ENCODE measurements around the gene MICU1.
"Not testable (repeated sequence)": the region's sequence is repeated elsewhere in the genome, so short reads cannot be mapped to it uniquely, and the experiment has no call there.

Gene MICU1

DNA sequence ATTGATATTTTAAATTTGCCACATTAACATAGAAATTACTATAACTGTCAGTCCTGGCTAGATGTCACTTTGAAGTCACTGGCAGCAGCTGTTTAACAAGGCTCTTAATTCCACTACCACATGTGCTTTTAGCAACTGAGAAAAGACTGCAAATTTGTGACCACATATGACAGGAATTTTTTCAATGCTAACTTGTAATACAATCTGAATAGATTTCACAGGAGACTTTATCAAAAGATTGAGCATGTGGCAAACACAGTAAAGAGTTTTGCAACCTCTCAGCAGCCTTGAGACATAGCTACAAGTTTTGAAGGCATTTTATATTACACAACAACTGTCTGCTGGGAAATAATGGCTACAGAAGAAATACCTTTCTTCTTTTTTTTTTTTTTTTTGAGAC lies 73.0 kb downstream of the MICU1 start:
- DNase-seq = no peak

DNA sequence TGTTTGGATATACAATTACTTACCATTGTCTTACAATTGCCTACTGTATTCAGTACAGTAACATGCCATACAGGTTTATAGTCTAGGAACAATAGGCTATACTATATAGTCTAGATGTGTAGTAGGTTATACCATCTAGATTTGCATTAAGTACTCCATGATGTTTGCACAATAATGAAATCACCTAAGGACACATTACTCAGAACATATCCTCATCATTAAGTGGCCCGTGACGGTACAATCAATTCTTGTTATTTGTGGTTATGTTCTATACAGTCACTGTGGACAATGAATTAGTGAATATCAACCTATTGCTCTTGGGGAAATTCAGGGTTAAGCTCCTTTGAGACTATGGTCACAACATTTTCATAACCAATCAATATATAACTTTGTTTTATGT lies 75.6 kb downstream of the MICU1 start:
- DNase-seq = no peak

DNA sequence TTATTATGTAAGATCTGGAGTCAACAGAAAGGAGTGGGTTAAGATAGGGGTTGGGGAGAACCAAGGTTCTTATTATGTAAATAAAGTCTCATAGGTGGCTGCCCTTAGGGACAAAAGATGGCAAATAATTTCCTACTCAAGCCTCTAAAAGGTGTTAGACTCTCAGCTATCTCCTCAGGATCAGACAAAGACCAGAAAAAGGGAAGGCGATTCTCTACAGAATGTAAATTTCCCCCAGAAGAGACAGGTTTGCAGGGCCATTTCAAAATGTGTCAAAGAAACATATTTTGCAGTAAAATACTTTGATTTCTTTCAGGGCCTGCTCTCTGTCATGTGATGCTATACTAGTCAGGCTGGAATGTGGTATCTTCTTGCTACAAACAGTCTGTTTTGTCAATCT lies 80.3 kb downstream of the MICU1 start:
- no peak for DNase-seq

DNA sequence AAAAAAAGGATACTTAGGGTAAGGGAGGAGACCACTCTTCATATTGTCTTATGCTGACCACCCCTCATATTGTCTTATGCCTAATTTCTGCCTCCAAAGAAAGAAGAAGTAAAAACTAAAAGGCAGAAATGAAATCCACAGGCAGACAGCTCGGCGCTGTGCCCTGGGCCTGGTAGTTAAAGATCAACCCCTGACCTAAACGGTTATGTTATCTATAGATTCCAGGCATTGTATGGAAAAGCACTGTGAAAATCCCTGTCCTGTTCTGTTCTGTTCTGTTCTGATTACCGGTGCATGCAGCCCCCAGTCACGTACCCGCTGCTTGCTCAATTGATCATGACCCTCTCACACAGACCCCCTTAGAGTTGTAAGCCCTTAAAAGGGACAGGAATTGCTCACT lies 82.0 kb downstream of the MICU1 start:
- DNase-seq = not testable (repeated sequence)

DNA sequence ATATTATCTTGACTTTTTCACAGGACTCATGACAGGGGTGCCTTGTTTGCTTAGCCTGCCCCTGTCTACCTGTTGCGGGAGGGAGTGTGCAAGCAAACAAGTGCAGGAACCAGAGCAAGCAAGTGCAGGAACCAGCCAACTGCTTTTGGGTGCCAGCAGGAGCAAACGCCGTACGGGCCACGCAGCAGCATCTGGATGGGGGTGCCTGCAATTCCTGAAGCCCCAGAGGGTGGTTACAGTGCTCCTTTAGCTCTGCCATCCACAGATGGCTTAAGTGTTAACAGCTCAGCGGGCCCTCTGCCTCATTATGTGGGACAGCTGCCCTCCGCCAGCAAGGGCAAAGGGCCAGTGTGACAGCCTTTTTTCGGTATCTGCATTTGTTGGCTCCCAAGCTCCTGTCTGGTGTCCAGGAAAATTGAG lies 83.5 kb downstream of the MICU1 start:
- DNase-seq = no peak

DNA sequence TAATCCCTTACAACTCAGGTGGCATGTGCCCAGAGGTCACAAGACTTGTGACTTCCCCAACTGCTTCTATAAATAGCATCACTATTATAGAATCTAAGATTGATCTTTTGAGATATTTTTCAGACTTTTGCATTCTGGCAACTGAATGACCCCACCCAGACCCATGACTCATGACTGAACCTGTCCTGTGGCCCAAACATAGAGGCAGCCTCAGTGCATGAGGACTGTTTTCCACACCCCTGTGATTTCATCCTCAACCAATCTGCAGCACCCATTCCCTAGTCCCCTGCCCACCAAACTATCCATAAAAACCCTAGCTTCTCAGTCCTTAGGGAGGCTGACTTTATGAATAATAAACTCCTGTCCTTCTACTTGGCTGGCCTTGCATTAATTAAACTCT lies 84.5 kb downstream of the MICU1 start:
- DNase-seq = no peak

DNA sequence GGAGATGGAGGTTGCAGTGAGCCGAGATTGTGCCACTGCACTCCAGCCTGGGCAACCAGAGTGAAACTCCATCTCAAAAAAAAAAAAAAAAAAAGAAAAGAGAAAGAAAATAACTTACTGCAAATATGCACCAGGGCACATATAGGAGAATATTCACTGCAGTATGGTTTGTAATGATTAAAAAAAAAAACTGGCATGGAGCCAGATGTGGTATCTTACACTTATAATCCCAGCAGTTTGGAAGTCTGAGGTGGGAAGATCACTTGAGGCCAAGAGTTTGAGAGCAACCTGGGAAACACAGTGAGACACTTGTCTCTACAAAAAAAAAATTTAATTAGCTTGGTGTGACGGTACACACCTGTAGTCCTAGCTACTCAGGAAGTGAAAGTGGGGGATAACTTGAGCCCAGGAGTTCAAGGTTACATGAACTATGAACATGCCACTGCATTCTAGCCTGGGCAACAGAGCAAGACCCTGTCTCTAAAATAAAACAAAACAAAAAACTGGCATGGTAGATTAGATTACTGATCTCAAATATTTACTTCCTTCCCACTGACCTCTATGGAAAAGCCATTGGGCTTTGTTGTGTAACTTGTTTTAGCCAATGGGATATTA lies 85.6 kb downstream of the MICU1 start:
- DNase-seq = no peak

DNA sequence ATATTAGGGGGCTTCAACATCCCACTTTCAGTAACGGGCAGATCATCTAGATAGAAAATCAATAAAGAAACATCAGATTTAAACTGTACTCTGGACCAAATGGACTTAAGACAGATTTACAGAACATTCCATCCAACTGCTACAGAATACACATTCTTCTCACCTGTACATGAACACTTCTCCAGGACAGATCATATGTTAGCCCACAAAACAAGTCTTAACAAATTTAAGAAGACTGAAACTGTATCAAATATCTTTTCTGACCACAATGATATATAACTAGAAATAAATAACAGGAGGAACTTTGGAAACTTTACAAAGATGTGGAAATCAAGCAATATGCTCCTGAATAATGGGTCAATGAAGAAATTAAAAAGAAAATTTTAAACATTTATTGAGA lies 86.7 kb downstream of the MICU1 start:
- no peak for DNase-seq

DNA sequence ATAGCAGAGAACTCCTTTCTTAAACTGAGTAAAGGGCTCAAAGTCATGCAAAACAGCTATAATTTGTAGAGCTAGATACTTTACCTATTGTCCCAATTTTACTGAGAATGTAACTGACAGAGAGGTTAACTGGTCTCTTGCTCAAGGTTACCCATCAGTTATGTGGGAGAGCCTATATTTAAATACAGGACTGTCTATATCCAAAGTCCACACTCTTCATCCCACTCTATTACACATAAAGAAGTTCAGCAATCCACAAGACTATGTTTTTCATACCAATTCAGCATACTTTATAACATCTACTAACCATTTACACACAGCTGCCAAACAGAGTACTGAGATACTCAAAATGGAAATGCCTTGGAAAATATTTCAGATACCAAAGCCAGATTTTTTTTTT lies 100.2 kb downstream of the MICU1 start:
- no peak for DNase-seq

DNA sequence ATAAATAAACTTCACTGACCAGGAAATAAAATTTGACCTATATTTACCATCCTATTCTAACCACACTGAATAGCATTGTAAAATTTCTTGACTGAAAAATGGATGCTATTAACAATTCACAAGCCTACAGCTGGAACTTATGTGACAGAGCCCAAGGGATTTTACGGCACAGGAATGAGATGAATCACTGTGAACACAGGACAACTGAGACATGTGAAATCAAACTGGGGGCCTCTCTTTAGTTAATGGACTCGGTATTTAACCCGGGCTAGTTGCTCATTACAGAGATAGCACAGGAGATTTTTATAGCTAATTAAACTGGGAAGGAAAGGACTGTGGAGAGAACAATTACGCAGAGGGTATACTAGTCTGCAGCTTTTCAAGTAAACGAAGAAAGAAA lies 100.6 kb downstream of the MICU1 start:
- no peak for DNase-seq

DNA sequence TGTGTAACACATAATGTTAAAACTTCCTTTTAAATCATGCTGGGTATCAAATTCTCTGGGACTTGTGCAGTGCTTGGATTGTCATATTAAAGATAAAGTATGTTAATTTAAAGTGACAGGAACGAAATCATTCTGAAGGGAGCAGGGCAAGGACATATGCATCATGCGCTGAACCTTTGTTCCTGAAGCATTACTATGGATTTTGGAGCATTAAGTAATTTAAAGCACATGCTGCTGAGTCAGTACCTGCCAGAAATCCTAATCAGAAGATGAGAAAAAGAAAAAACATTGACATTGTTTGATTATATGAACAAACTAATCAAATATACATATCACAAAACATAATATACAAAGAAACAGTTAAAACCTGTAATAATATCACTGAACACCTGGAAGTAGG lies 101.4 kb downstream of the MICU1 start:
- DNase-seq = no peak

DNA sequence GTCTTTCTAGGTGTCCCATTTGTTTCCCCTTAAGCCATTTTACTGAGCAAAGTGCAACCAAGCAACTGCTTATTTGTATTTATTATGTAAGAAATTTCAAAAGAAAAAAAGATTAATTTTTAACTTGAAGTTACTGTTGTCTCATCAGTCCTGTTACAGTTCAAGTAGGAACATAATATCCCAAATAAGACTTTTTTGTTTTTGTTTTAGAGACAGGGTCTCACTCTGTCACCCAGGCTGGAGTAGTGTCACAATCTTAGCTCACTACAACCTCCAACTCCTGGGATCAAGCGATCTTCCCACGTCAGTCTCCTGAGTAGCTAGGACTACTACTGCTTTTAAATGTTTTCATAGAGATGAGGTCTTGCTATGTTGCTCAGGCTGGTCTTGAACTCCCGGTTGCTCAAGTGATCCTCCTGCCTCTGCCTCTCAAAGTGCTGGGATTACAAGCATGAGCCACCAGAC lies 101.9 kb downstream of the MICU1 start:
- DNase-seq = no peak

DNA sequence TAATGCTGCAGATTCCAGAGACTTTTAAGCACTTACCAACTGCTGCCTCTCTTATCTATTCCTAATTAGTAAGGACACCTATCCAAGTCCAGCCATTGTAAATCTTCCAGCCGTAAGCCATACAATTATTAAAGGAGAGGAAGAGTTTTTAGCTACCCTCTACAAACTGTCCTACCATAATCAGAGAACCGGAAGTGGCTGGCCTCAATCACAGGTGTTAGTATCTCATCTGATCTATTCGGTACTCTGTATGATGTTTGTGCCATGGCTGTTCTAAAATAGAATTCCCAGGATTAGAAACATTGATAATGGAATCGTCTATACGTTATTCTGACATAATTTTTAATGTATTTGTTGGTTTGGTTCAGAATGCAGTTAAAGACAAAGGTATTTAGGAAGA lies 102.8 kb downstream of the MICU1 start:
- no peak for DNase-seq

DNA sequence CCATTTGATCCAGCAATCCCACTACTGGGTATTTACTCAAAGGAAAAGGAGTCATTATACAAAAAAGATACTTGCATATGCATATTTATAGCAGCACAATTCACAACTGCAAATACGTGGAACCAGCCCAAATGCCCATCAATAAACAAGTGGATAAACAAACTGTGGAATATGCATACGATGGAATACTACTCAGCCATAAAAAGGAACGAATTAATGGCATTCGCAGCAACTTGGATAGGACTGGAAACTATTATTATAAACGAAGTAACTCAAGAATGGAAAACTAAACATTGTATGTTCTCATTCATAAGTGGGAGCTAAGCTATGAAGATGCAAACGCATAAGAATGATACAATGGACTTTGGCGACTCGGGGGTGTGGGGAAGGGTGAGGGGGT lies 108.6 kb downstream of the MICU1 start:
- DNase-seq = no peak

DNA sequence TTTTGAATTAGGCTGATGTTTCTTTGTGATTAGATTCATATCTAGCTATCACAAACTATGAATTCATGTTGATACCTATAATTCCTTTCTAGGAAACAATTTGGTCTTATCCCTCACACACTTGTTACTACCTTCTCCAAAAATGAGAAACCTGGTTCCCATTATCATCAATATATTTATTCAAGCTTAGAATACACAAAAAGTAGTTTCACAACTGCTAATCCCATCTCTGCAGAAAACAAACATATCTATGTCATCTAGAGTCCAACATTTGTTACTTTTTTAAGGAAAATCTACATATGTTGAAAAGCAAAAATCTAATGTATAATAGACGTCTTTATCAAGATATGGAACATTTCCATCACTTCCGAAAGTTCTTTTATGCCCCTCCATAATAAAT lies 110.4 kb downstream of the MICU1 start:
- no peak for DNase-seq

DNA sequence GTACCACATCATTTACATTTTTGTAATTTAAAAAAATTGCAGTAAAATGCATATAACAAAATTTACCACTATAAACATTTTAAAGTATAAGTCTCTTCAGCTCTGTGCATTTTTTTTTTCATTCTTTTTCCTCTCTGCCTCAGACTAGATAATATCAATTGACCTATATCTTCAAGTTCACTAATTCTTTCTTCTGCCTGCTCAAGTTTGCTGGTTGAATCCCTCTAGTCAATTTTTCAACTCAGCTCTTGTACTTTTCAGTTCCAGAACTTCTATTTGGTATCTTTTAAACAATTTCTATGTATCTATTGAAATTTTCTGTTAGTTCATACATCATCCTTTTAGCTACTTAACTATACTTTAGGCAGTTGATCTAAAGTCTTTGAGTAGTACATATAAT lies 112.0 kb downstream of the MICU1 start:
- no peak for DNase-seq

DNA sequence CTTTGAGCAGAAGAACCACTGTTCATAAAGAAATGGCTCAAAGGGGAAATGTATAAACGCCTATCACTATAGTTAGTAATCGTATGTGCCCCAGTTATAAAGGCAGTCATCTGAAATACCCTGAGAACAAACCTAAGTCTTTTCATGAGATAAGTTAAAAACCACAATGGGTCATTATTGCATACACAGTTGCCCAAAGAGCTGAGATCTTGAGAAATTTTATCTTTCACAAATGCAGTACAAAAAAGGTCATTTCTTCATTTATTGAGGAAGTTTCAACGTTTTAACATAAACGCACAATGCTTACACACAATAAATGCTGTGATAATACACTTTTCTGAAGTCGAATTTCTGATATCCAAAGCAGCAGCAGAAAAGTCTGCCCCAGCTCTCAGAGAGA lies 114.4 kb downstream of the MICU1 start:
- DNase-seq = no peak

DNA sequence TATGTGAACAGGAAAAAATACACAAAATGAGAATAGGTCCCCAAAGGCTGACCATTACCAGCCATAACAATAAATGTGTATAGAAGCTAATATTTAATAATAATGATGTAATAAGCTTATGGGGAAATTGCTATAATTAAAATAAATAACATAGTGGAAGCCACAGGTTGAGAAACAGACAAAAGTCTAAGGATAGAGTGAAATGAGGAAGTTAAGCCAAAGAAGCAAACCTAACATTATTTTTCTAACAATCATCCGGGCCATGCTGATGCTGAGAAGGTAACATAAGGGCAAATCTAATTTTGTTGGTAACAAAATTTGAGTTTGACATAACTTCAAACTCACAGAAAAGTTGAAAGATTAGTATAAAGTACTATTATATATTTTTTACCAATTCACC lies 115.9 kb downstream of the MICU1 start:
- no peak for DNase-seq

DNA sequence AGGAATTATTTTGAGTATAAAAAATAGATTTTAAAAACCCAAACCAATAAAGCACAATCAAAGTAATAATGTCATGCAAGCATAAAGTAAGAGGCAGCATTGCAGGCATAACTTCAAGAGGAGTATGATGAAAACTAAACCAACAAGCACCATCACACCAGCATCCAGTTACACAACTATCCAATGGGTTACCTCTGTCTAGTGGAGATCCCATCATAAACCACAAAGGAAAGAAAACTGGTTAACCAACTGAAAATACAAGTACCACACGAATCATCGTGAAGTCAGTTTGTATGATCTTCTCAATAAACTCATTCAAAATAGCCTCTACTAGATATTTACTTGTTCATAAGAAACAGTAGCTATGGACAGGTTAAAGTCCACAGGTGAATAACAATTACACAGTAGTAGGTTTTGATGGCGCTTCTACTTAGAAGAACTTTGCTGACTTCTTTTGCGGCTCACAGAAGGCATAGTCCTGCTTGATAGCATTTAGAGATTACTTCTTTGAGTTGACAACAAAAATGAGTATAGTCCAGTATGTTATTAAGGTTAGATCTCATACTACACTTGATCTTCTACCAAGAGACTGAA lies 116.6 kb downstream of the MICU1 start:
- no peak for DNase-seq

DNA sequence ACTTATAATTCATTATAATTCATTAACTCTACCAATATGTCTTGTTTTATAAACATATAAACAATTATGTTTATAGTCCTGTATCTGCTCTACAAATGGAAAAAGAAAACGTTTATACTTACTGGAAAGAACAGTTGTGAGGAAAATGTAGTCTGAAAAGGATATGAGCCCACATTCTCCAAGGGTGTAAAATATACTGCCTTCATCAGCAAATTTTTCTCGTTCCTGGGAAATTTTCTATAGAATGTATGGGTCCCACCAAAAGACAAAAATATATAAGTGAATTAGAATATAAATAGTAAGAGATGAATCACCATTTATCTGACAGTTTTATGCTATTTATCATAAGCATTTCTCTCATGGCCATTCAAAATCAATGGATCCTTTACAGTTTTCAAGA lies 117.8 kb downstream of the MICU1 start:
- DNase-seq = no peak

DNA sequence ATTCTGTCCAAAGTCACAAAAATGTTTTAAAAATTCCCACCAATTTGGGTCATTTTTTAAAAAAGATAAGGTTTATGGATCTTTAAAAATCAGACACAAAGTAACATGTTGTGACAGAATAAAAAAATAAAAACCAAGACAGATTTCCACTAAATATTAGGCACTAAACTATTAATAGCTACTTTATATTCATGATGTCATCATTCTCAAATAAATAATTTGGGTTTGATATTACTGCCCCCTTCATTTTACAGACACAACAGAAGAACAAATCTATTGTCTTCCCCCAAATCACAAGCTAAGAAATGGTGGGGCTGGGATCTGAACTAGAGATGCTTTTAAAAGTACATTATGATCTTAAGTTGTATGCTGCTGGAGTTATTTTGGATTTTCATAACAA lies 119.4 kb downstream of the MICU1 start:
- no peak for DNase-seq

DNA sequence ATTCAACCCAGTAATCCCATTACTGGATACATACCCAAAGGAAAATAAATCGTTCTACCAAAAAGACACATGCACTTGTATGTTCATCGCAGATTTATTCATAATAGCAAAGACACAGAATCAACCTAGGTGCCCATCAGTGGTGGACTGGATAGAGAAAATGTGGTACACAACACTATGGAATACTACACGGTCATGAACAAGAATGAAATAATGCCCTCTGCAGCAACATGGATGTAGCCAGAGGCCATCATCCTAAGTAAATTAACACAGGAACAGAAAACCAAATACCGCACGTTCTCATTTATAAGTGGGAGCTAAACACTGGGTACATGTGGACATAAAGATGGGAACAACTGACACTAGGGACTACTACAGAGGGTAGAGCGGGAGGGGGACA lies 120.4 kb downstream of the MICU1 start:
- DNase-seq = no peak

DNA sequence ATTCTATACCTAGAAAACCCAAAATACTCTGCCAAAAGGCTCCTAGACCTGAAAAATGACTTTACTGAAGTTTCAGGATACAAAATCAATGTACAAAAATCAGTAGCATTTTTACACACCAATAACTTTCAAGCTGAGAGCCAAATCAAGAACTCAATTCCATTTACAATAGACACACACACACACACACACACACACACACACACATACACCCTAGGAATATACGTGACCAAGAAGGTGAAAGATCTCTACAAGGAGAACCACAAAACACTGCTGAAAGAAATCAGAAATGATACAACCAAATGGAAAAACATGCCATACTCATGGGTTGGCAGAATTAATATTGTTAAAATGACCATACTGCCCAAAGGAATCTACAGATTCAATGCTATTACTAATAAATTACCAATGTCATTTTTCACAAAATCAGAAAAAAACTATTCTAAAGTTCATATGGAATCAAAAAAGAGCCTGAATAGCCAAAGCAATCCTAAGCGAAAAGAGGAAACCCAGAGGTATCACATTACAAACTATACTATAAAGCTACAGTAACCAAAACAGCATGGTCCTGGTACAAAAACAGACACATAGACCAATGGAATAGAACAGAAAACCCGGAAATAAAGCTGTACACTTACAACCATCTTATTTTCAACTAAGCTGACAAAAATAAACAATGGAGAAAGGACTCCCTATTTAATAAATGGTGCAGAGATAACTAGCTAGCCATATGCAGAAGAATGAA lies 122.0 kb downstream of the MICU1 start:
- no peak for DNase-seq

DNA sequence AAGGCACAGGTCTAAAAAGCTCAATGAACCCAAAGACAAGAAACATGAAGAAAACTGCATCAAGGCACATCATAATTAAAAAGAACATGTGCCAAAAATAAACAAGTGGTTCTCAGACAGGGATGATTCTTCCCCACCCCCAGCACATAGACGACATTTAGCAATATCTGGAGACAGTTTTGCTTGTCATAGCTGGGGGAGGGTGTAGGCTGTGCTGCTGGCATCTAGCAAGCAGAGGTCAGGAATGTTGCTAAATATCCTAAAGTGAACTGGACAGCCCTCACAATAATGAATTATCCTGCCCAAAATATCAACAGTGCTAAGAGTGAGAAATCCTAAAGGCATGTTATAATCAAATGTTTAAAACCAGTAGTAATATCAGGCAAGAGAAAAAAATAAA lies 122.6 kb downstream of the MICU1 start:
- DNase-seq = no peak

DNA sequence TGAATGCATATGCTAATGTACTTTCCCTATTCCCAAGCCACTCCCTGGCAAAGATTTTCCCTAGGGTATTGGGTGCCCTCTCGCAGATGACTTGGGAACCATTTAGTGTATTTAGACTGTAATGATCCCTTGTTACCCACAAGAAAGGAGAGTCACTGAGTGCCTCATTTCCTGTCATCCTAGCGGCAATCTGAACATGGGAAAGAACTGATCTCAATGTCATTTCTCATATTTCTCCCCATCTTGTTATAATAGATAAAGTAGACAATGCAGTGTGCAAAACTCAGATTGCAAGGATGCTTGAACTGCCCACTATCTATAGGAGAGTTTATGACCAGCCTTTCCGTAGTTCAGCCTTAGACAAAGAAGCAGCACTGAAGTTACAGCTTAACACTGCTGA lies 123.3 kb downstream of the MICU1 start:
- no peak for DNase-seq

Data from CD4-positive, alpha-beta T cell treated with Interleukin-21 for 1 hour (primary cell).